HT-29 (cell line): Measurements from ENCODE around the gene XDH. TPM values are rescaled to one million over a fixed set of nuclear protein-coding genes. Genes with fewer than 3 reads are reported as not detected.

ENCODE experiments used
- DNase-seq: peaks from one replicate; pipeline ENCODE4 v3.0.0-alpha.2; 2015; ENCODE audit warnings: low spot score
- total RNA-seq: library from RNA; depleted of rRNA; stranded (reverse); fragments of >200 nt; shearing (Covaris generic); gene quantifications from 2 replicates; pipeline ENCODE4 v1.2.3, GENCODE V29; 2014

The XDH gene
- total RNA-seq, 1 experiment from 2014 or later, result 0.28 TPM

GRCh38 chr2:31365834-31366505 is 48.6 kb downstream of the XDH start:
- no peak for DNase-seq

GRCh38 chr2:31365348-31365747 is 49.2 kb downstream of the XDH start:
- no peak for DNase-seq

- no peak for DNase-seq
These were observed 50.4 kb downstream of the XDH start for GRCh38 chr2:31363956-31364750.

- DNase-seq, result no peak
These were observed 52.0 kb downstream of the XDH start for GRCh38 chr2:31362581-31362980.

- no peak for DNase-seq
These were observed 55.3 kb downstream of the XDH start for GRCh38 chr2:31359229-31359628.

GRCh38 chr2:31354837-31355236 is 59.7 kb downstream of the XDH start:
- peak; percentile 38 for DNase-seq

DNA sequence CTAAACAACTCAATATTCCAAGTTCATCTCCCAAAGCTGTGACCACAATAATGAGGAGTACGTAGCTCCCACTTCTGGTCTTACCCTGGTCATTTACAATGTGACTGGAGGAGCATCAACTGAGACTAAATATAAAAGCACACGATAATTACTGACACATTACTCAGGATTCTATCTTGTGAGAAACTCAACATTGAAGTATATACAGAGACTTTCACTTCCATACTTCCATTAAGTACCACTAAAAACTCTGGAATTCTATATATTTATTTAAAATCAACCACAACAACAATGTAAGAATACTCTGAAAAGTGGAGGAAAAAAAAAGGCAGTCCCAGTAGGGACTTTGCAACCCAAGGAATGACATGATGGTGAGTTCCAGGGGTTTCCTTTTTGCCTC is 61.4 kb downstream of the XDH start:
- DNase-seq, result no peak

DNA sequence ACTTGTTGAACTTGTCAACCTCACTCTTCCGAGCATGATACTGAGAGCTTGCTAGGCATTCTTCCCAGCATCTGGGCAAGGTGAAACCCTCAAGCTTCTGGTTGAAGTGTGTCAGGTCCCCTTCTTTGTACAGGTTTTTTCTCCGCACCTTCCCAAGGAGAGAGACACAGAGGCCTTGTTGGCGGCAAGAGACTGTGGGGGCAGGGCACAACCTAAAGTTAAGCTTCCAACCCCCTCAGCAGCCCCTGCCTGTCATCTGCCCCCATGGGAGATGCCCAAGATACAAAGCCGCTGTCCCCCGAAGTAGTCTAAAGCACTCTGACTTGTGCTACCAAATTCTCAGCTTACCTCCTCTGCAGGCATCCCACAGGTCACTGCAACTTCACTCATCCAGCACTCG is 64.9 kb downstream of the XDH start:
- DNase-seq, result no peak

GRCh38 chr2:31349160-31349559 is 65.4 kb downstream of the XDH start:
- no peak for DNase-seq

DNA sequence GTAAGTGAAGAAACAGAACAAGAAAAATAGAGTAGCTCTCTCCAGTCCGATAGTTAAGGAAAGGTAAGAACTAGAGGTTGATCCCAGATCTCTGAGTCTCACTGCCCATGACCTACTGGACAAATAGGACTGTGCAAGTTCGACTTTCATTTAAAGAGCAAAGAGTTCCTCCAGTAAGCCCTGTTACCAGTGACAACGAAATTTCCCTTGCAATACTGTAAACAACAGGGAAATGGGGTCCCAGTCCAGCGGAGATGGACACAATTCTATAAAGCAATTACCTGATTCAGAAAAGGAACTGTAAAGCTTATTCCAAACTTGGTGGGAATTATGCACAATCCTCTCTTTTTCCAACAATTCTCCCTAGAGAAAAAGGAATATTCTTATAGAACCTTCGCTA is 65.9 kb downstream of the XDH start:
- DNase-seq, result no peak

DNA sequence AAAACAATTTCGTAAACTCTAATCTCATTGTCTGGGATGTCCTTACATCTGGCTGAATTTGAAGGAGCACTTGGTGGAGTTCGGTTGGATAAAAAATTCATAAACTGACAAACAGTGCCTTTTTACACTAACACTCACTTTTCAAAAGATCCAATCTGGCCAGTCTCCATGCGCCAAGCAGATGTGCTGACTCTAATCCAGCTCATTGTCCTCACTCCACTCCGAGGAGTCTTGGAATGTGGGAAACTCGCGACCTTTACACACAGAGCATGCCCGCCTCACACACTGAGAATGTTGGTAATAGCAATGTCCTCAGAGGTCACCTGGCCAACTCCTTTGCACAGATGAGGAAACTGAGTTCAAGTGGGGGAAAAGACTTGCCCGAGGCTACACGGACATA is 66.8 kb downstream of the XDH start:
- no peak for DNase-seq

- DNase-seq, result no peak
These were observed 67.2 kb downstream of the XDH start for GRCh38 chr2:31347319-31347718.

- DNase-seq, result no peak
These were observed 70.1 kb downstream of the XDH start for GRCh38 chr2:31344447-31344846.

DNA sequence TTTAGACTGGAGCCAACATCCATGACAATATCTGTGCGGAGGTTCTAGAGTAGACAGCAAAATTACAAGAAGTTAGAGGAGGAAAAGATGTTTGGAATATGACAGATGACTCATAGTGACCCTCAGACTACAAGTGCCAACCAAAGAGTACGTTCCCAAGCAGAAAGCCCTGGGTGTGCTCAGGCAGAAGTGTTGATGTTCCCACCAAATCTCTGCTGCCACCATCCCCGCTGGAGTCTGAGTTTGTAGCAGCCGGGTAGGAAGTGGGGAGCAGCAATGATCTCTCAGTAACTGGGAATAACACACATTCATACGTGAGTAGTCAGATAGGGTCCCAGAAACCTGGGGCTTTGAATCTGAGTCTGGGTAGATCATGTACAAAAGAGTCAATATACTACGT is 73.2 kb downstream of the XDH start:
- DNase-seq, result no peak

GRCh38 chr2:31339696-31340095 is 74.8 kb downstream of the XDH start:
- no peak for DNase-seq

DNA sequence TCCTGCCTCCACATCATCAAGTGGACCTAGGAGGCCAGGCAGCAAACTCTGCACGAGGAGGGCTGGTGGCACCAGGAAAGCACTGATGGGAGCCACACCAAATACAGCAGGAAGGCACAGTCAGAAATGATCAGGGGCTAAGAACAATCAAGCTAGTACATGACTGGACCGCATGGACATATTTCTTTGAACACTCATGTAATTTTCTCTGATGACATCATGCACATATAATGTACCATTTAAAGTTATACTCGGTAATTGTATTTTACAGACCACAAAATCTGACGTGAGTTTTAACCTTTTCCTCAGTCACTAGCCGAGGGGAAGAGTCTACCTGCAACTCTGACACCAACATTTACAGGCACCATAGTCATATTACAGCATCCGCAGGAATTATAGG is 76.7 kb downstream of the XDH start:
- no peak for DNase-seq

DNA sequence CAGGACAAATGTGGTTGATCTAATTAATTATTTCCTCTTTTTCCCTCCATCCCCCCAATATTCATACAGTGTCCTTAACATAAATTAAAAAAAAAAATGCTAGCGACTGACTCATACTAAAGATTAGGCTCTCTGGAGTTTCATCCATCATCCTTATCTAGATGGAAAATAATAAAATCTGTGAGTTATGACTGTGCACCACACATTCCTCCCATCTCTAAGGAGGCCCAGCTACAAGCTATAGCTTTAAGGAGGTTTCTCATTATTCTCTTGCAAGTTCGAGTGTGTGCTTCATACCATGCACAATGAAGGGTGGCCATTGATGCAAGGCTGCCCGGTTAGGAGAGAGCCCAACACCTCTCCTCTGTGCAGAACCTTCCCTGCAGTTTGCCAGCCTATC is 77.3 kb downstream of the XDH start:
- no peak for DNase-seq

GRCh38 chr2:31335921-31336585 is 78.5 kb downstream of the XDH start:
- no peak for DNase-seq

GRCh38 chr2:31334311-31335026 is 80.1 kb downstream of the XDH start:
- no peak for DNase-seq

DNA sequence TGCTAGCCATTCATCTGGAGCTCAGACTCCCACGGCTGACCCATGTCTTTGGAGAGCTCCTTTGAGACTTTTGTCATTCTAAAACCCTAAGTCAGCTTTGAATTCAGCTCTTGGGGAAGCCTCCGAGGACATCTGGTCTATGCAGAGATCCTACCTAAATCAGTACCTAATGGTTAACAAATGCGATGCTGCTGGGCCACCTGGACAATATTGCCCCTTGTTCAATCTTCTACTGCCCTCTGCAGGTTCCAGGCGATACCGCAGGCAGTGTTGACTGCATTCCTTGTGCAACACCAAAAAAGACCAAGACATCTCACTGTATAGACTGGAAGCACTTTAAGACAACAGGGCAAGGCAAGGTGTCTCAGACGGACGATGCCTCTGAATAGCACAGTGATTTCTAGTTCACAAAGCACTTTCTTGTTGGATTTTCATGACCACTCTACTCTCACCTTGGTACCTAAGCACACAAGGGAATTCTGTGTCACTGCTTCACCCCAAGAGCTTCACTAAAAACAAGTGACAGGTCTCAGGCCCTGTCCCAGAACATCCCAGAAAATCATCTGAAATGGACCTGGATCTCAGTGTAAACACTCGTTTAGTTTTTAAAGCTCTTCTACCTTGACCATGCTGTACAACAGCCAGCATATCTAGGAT is 80.9 kb downstream of the XDH start:
- DNase-seq, result peak; percentile 86

DNA sequence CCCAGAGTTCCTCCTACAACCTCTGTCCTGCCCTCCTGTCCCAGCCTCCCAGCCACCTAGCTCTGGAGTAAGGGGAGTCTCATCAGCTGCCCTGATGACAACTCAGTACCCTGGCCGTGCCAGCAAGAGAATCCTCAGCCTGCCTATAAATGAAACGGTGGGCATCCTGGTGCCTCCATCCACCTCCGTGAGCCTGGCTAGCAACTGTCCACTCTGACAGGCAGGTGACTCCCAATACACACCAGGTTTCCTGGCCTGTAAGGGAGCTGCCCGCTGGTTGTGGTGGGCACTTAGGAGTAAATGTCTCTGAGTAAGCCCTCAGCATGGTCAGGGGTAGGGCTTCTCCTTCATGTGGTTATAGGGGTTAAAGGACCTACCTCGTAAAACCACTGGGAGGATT is 81.5 kb downstream of the XDH start:
- no peak for DNase-seq

- no peak for DNase-seq
These were observed 82.0 kb downstream of the XDH start for GRCh38 chr2:31332521-31332920.
